ENCODE results near the gene CRKL.
"Not testable (repeated sequence)": the region's sequence is repeated elsewhere in the genome, so short reads cannot be mapped to it uniquely, and the experiment has no call there.

The CRKL gene

DNA sequence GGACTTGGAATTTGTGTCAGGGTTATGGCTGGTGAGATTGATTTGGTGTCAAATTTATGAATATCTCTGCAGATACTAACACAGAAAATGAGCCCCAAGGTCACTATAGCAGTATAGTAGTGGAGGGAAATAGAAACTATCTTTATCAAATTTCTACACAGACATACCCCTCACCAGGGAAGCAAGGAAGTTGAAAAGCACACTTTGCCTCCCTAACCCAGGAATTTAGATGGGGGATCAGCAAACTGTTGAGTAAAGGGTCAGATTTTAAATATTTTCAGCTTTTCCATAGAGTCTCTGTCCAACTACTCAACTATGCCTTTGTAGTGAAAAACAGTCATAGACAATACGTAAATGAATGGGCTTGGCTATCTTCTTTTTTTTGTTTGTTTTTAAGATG is 12.8 kb downstream of the CRKL start:
- DNase-seq (ENCODE audit: low spot score) = no peak
- TF ChIP-seq, protein P1, sequence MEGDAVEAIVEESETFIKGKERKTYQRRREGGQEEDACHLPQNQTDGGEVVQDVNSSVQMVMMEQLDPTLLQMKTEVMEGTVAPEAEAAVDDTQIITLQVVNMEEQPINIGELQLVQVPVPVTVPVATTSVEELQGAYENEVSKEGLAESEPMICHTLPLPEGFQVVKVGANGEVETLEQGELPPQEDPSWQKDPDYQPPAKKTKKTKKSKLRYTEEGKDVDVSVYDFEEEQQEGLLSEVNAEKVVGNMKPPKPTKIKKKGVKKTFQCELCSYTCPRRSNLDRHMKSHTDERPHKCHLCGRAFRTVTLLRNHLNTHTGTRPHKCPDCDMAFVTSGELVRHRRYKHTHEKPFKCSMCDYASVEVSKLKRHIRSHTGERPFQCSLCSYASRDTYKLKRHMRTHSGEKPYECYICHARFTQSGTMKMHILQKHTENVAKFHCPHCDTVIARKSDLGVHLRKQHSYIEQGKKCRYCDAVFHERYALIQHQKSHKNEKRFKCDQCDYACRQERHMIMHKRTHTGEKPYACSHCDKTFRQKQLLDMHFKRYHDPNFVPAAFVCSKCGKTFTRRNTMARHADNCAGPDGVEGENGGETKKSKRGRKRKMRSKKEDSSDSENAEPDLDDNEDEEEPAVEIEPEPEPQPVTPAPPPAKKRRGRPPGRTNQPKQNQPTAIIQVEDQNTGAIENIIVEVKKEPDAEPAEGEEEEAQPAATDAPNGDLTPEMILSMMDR (IDR thresholded peaks at IDR 0.05; ENCODE audit: extremely low read depth, missing control alignments) = no peak

DNA sequence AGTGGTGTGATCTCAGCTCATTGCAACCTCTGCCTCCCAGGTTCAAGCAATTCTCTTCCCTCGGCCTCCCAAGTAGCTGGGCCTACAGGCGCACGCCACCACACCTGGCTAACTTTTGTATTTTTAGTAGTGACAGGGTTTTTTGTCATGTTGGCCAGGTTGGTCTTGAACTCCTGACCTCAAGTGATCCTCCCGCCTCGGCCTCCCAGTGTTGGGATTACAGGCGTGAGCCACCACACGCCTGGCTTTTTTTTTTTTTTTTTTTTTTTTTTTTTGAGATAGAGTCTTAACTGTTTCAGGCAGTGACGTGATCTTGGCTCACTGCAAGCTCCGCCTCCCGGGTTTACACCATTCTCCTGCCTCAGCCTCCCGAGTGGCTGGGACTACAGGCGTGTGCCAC is 13.2 kb downstream of the CRKL start:
- DNase-seq (ENCODE audit: low spot score) = not testable (repeated sequence)

DNA sequence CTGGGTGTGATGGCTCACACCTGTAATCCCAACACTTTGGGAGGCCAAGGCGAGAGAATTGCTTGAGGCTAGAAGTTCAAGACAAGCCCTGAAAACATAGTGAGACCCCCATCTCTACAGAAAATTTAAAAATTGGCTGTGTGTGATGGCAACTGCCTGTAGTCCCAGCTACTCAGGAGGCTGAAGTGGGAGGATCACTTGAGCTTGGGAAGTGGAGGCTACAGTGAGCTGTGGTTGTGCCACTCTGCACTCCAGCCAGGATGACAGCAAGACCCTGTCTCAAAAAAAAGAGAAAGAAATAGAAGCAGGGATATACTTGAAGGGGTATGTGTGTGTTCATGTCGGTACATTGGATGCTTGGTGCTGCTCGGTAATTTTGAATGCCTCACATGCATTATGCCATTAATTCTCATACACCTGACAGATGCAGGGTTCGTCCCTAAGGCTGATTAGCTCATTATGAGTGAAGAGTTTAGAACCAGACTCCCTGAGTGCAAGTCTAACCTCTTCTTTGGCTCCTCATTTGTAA is 14.0 kb downstream of the CRKL start:
- no peak for DNase-seq (ENCODE audit: low spot score)
- TF ChIP-seq, protein P1 (IDR thresholded peaks at IDR 0.05; ENCODE audit: extremely low read depth, missing control alignments) = no peak

DNA sequence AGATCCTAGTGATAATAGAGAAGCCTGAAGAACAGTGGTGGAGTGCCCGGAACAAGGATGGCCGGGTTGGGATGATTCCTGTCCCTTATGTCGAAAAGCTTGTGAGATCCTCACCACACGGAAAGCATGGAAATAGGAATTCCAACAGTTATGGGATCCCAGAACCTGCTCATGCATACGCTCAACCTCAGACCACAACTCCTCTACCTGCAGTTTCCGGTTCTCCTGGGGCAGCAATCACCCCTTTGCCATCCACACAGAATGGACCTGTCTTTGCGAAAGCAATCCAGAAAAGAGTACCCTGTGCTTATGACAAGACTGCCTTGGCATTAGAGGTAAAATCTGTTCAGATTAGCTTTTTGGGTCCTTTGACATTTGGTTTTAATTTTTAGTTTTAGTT is 16.7 kb downstream of the CRKL start:
- TF ChIP-seq, protein P1 (IDR thresholded peaks at IDR 0.05; ENCODE audit: extremely low read depth, missing control alignments) = no peak
- DNase-seq (ENCODE audit: low spot score) = no peak

DNA sequence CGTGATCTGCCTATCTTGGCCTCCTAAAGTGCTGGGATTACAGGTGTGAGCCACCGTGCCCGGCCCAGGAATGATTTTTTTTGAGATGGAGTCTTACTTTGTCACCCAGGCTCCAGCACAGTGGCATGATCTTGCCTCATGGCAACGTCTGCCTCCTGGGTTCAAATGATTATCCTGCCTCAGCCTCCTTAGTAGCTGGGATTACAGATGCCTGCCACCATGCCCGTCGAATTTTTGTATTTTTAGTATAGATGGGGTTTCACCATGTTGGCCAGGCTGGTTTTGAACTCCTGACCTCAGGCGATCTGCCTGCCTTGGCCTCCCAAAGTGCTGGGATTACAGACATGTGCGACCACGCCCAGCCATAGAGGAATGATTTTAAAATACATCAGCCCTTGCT is 17.8 kb downstream of the CRKL start:
- not testable (repeated sequence) for DNase-seq (ENCODE audit: low spot score)

DNA sequence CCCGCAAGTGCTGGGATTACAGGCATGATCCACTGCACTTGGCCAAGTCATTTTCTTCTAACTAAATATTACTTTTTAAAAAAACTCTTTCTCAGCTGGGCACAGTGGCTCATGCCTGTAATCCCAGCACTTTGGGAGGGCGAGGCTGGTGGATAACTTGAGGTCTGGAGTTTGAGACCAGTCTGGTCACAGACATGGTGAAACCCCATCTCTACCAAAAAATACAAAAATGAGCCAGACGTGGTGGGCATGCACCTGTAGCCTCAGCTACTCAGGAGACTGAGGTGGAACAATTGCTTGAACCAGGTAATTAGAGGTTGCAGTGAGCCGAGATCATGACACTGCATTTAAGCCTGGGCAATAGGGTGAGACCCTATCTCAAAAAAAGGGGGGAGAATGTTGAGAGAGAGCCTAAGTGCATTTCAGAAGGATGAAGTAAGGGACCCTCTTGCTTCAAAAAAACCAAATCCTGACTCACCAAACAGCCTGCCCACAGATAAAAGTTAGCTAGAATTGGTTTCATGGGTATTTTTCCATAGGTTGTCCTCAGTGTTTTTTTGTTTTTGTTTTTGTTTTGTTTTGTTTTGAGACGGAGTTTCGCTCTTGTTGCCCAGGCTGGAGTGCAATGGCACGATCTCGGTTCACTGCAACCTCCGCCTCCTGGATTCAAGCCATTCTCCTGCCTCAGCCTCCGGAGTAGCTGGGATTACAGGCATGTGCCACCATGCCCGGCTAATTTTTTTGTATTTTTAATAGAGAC is 18.8 kb downstream of the CRKL start:
- DNase-seq (ENCODE audit: low spot score) = not testable (repeated sequence)

DNA sequence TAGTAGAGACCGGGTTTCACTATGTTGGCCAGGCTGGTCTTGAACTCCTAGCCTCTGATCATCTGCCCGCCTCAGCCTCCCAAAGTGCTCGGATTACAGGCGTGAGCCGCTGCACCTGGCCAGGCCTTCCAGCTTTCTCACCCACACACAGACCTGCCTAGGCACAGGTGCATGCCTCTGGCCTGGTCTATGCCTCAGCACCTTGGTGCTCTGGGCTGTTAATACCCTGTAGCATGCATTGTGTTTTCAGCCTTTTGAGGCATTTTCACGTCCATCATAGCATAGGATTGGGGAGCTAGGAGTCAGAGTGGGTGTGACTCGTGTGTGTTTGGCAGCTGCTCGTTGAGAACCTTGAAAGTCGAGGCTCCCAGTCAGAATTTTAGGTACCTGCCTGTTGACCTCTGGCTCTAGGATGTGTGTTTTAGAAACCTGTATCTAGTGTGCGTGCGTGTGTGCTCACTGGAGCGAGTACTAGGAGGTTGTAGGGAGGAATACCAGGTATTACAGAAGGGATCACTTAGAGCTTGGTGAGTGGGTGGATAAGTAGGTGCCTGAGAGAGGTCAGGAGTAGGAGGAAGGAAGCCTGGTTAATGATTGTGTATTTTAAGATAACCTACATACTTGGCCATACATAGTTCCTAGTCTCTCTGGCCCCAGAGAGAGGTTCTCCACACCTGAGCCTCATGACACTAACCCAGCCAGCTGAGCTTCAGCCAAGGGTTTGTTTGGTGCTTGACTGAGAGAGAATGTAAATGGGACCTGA is 20.0 kb downstream of the CRKL start:
- TF ChIP-seq, protein P1 (IDR thresholded peaks at IDR 0.05; ENCODE audit: extremely low read depth, missing control alignments) = no peak
- DNase-seq (ENCODE audit: low spot score) = no peak

DNA sequence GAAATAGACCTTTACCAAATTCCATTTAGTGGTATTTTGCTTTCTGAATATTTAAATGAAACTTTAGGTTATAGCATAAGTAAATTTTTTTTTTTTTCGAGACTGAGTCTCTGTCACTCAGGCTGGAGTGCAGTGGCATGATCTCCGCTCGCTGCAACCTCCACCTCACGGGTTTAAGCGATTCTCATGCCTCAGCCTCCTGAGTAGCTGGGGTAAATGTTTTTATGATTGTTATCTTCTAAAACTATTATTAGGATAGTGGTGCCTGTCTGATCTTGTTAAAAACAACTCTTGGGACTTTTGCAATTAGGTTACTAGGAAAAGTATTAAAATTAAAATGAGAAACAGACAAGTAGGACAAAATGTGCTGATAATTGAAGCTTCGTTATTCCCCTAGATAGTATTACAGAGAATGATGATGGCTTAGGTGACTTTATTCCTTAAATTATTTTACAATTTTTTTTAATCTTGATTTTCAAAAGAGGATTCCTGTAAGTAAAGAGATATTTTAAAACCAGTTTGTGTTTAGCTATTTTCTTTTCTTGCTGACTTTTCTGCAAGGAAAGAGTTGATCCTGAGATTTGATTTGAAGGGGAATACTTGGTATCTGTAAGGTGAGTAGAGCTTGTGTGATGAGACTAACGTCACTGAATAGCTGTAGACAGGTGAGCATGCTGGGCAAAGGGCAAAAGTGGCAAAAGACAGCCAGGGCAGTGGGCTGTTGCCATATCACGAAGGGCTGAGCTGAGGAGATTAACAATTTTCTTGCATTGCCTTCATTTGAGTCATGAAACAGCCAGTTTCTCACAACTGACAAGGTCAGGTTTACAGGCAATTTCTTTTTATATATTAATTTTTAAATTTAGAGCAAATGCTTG is 20.8 kb downstream of the CRKL start:
- TF ChIP-seq, protein P1 (IDR thresholded peaks at IDR 0.05; ENCODE audit: extremely low read depth, missing control alignments) = no peak
- no peak for DNase-seq (ENCODE audit: low spot score)

DNA sequence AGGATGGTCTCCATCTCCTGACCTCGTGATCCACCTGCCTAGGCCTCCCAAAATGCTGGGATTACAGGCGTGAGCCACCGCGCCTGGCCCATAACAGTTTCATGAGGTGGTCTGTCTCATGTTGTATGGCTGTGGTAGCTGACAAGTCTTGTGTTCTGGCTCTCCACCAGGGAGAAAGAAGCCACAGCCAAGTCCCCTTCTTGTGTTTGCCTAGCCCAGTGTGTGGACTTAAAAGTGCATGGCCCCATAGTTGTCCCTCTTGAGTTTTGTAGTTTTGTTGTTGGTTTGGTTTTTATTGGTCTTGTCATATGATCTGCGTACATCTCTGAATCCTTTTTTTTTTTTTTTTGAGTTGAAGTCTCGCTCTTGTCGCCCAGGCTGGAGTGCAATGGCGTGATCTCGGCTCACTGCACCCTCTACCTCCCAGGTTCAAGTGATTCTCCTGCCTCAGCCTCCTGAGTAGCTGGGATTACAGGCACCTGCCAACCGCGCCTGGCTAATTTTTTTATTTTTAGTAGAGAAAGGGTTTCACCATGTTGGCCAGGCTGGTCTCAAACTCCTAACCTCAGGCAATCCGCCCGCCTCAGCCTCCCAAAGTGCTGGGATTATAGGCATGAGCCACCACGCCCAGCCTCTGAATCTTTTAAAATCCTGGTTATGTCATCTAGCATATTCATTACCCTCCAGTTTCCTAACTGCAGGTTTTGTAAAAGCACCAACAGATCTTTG is 22.4 kb downstream of the CRKL start:
- DNase-seq (ENCODE audit: low spot score) = not testable (repeated sequence)

Data from GM20000 (cell line).